ENCODE data around the gene HARS2. TPM values are rescaled to one million over a fixed set of nuclear protein-coding genes. Genes with fewer than 3 reads are reported as not detected.

HARS2 gene
- total RNA-seq, 1 donor from 2014 or later: 29.9 TPM

DNA sequence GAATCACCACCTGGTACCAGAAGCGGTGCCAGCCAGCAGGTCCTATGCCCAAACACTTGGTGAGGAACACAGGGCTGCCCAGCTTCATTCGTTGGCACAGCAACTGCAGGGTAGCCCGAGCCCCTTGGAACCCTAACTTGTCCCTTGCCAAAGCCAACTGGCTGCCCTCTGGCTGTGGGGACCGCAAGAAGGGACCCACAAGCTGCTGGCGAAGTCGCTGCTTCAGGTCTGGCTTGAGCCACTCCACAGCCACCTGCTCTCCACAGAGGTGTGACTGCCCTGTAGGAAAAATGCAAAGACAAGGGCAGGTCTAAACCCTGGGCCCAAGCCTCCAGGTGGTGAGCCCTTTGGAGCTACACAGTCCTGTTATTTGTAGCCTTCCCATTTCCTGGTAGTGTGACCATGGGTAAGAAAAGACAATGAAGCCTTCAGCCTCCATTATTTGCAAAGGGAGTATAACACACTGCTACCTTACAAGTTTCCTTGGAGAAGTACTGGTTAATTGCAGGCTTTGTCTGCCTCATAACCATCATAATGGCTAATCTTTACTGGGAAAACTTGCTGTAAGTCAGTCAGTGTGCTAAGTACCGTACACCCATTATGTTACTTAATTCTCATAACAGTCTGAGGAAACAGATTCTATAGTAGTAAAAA is 19.7 kb upstream of the HARS2 start:
- H3K27ac ChIP-seq (ENCODE audit: low read depth, low read length): no peak overlapping the region
- H3K79me2 ChIP-seq (ENCODE audit: insufficient read depth, low read length): peaks cover 28% of the 10 kb centered on the region
- no peaks in the 10 kb centered on the region for H3K4me1 ChIP-seq (ENCODE audit: insufficient read depth, low read length)
- H2AFZ ChIP-seq (ENCODE audit: low read depth, low read length): no peak overlapping the region
- H3K27me3 Mint-ChIP-seq (ENCODE audit: low read depth, unreplicated experiment): no peaks in the 10 kb centered on the region
- H3K36me3 ChIP-seq (ENCODE audit: insufficient read depth, low read length): peaks cover 35% of the 10 kb centered on the region
- no peaks in the 10 kb centered on the region for H3K9me3 ChIP-seq (ENCODE audit: insufficient read depth, low read depth, low read length)
- H3K27me3 ChIP-seq (ENCODE audit: insufficient read depth, low read length): no peaks in the 10 kb centered on the region
- peaks cover 10% of the 10 kb centered on the region for H3K4me1 Mint-ChIP-seq (ENCODE audit: low read depth, unreplicated experiment)
- H3K9me3 Mint-ChIP-seq (ENCODE audit: unreplicated experiment): no peaks in the 10 kb centered on the region
- H3K9ac ChIP-seq (ENCODE audit: low read length): no peak overlapping the region
- TF ChIP-seq, protein P1, sequence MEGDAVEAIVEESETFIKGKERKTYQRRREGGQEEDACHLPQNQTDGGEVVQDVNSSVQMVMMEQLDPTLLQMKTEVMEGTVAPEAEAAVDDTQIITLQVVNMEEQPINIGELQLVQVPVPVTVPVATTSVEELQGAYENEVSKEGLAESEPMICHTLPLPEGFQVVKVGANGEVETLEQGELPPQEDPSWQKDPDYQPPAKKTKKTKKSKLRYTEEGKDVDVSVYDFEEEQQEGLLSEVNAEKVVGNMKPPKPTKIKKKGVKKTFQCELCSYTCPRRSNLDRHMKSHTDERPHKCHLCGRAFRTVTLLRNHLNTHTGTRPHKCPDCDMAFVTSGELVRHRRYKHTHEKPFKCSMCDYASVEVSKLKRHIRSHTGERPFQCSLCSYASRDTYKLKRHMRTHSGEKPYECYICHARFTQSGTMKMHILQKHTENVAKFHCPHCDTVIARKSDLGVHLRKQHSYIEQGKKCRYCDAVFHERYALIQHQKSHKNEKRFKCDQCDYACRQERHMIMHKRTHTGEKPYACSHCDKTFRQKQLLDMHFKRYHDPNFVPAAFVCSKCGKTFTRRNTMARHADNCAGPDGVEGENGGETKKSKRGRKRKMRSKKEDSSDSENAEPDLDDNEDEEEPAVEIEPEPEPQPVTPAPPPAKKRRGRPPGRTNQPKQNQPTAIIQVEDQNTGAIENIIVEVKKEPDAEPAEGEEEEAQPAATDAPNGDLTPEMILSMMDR (IDR thresholded peaks at IDR 0.05; ENCODE audit: insufficient read depth, low read depth, low read length): no peak
- no peak for TF ChIP-seq EZH2 (IDR thresholded peaks at IDR 0.05; ENCODE audit: insufficient read depth, low read length)
- no peak overlapping the region for H3K4me3 ChIP-seq (ENCODE audit: insufficient read depth, low read depth, low read length)
- FAIRE-seq (no peak), DNase-seq (ENCODE audit: low read depth) (no peak)
- no peak overlapping the region for H3K4me2 ChIP-seq (ENCODE audit: low read length)
- no peak overlapping the region for H3K27ac Mint-ChIP-seq (ENCODE audit: unreplicated experiment)
- peaks cover 40% of the 10 kb centered on the region for H4K20me1 ChIP-seq (ENCODE audit: insufficient read depth, low read length)
- no peak overlapping the region for H3K4me3 Mint-ChIP-seq (ENCODE audit: unreplicated experiment)
- peaks cover 29% of the 10 kb centered on the region for H3K36me3 Mint-ChIP-seq (ENCODE audit: low read depth, unreplicated experiment)

DNA sequence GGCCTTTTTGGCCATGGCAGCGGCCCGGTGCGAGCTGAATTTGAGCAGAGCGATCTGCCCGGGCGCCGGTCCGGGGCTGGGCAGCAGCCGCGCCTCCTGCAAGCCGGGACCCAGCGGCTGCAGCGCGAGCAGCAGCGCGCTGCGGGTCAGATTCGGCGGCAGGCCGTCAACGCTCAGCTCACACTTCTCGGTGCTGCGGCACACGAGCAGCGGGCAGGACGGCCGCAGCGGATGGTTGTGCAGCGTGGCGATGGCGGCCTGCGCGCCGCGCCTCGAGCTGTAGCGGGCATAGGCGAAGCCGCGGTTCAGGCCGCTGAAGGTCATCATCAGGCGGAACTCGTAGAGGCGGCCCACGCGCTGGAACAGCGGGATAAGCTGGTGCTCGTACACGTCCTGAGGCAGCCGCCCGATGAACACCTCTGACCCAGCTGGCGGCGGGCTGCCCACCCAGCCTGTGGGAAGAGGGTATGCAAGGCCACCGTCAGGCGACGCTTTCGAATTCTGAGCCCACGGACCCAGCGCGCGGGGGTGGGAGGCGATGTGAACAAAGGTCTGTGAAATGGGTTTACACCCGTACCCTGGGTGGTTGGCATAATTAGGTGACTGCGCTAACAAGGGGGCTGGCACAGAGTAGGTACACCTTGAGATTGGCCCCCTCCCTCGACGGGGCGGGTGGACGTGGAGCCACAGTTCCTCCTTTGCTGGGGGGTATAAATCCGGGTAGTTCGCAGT is 18.6 kb upstream of the HARS2 start:
- Histone ChIP-seq H3K4me3 (ENCODE audit: insufficient read depth, low read depth, low read length) (no peak overlapping the region), H2AFZ (ENCODE audit: low read depth, low read length) (no peak overlapping the region), H3K79me2 (ENCODE audit: insufficient read depth, low read length) (peaks cover 18% of the 10 kb centered on the region), H4K20me1 (ENCODE audit: insufficient read depth, low read length) (peaks cover 30% of the 10 kb centered on the region), H3K27ac (ENCODE audit: low read depth, low read length) (no peak overlapping the region), H3K36me3 (ENCODE audit: insufficient read depth, low read length) (peaks cover 45% of the 10 kb centered on the region), H3K9me3 (ENCODE audit: insufficient read depth, low read depth, low read length) (no peaks in the 10 kb centered on the region), H3K4me1 (ENCODE audit: insufficient read depth, low read length) (no peaks in the 10 kb centered on the region), H3K27me3 (ENCODE audit: insufficient read depth, low read length) (no peaks in the 10 kb centered on the region), H3K9ac (ENCODE audit: low read length) (no peak overlapping the region), H3K4me2 (ENCODE audit: low read length) (peak overlapping the region; percentile 5)
- no peak overlapping the region for H3K4me3 Mint-ChIP-seq (ENCODE audit: unreplicated experiment)
- DNase-seq (ENCODE audit: low read depth) (no peak), FAIRE-seq (no peak)
- H3K36me3 Mint-ChIP-seq (ENCODE audit: low read depth, unreplicated experiment): peaks cover 29% of the 10 kb centered on the region
- H3K27ac Mint-ChIP-seq (ENCODE audit: unreplicated experiment): no peak overlapping the region
- H3K27me3 Mint-ChIP-seq (ENCODE audit: low read depth, unreplicated experiment): no peaks in the 10 kb centered on the region
- TF ChIP-seq, protein P1 (IDR thresholded peaks at IDR 0.05; ENCODE audit: insufficient read depth, low read depth, low read length): no peak
- TF ChIP-seq EZH2 (IDR thresholded peaks at IDR 0.05; ENCODE audit: insufficient read depth, low read length): no peak
- no peaks in the 10 kb centered on the region for H3K9me3 Mint-ChIP-seq (ENCODE audit: unreplicated experiment)
- peaks cover 2% of the 10 kb centered on the region for H3K4me1 Mint-ChIP-seq (ENCODE audit: low read depth, unreplicated experiment)

All from astrocyte (in vitro differentiated cells and primary cell).